Naive thymus-derived CD4-positive, alpha-beta T cell (primary cell): ENCODE results near the gene HIVEP3. TPM values are rescaled to one million over a fixed set of nuclear protein-coding genes. Genes with fewer than 3 reads are reported as not detected.

ENCODE experiments used
- ATAC-seq: fragments of 150-1000 bp; cut with Tn5 transposase; 2 replicates; pipeline ENCODE4 v1.10.0; 2021; ENCODE audit warnings: mild to moderate bottlenecking, moderate library complexity
- CTCF ChIA-PET: fragments of 350-600 bp; sonication (Branson Sonifier 250); formaldehyde crosslinking; loops from one replicate; lab custom pipeline; 2021; ENCODE audit warnings: antibody characterized with exemption; lab: Charles Lee
- POLR2A ChIA-PET: fragments of 350-600 bp; sonication (Branson Sonifier 250); formaldehyde crosslinking; loops from one replicate; lab custom pipeline; 2021; ENCODE audit warnings: antibody characterized with exemption, inconsistent platforms; lab: Charles Lee
- DNase-seq, 9 donors: peaks; one replicate each; pipeline versions ENCODE4 v3.0.0 to v3.0.0-alpha.2; 2020 to 2022; ENCODE audit warnings: mixed read lengths in 1 of 9
- H3K27ac ChIP-seq: one replicate; pipeline ENCODE4 v1.7.0; 2013; ENCODE audit warnings: mild to moderate bottlenecking, low read depth, low read length, moderate library complexity
- H3K27me3 ChIP-seq, 2 donors: one replicate each; pipeline ENCODE4 v1.7.0; 2013; ENCODE audit warnings: low read length in 2 of 2, mild to moderate bottlenecking in 2 of 2, moderate library complexity in 2 of 2; ENCODE audit not compliant: control insufficient read depth in 2 of 2, insufficient read depth in 2 of 2
- H3K36me3 ChIP-seq, 3 experiments: 1 replicate in 2 of 3; 2 replicates in 1 of 3; pipeline ENCODE4 v1.7.0; 2013; ENCODE audit warnings: low read length in 3 of 3, mild to moderate bottlenecking in 3 of 3, moderate library complexity in 1 of 3; ENCODE audit not compliant: insufficient read depth in 3 of 3, control insufficient read depth in 2 of 3
- H3K4me1 ChIP-seq, 2 donors: one replicate each; pipeline ENCODE4 v1.7.0; 2013; ENCODE audit warnings: low read length in 2 of 2, mild to moderate bottlenecking in 2 of 2, moderate library complexity in 1 of 2; ENCODE audit not compliant: control insufficient read depth in 2 of 2, insufficient read depth in 2 of 2
- H3K4me3 ChIP-seq: 2 replicates; pipeline ENCODE4 v1.7.0; 2013; ENCODE audit warnings: mild to moderate bottlenecking, low read length
- H3K9me3 ChIP-seq, 3 experiments: 1 replicate in 2 of 3; 2 replicates in 1 of 3; pipeline ENCODE4 v1.7.0; 2013; ENCODE audit warnings: low read length in 3 of 3; ENCODE audit not compliant: control insufficient read depth in 2 of 3
- H3K27ac Mint-ChIP-seq, 9 donors: one replicate each; pipeline ENCODE4 v1.8.0; 2020 to 2022; ENCODE audit warnings: mixed read lengths in 9 of 9, mild to moderate bottlenecking in 8 of 9, moderate library complexity in 5 of 9, inconsistent platforms in 2 of 9
- H3K27me3 Mint-ChIP-seq, 5 donors: one replicate each; pipeline ENCODE4 v1.8.0; 2021 to 2022; ENCODE audit warnings: mixed read lengths in 5 of 5, mild to moderate bottlenecking in 1 of 5
- H3K36me3 Mint-ChIP-seq, 5 donors: one replicate each; pipeline ENCODE4 v1.8.0; 2020 to 2022; ENCODE audit warnings: mixed read lengths in 5 of 5, mild to moderate bottlenecking in 3 of 5, inconsistent platforms in 1 of 5
- H3K4me1 Mint-ChIP-seq, 7 donors: one replicate each; pipeline ENCODE4 v1.8.0; 2020 to 2022; ENCODE audit warnings: mixed read lengths in 7 of 7, mild to moderate bottlenecking in 3 of 7, inconsistent platforms in 1 of 7
- H3K4me3 Mint-ChIP-seq, 10 donors: one replicate each; pipeline ENCODE4 v1.8.0; 2020 to 2022; ENCODE audit warnings: mild to moderate bottlenecking in 10 of 10, mixed read lengths in 10 of 10, moderate library complexity in 6 of 10, inconsistent platforms in 2 of 10
- H3K9me3 Mint-ChIP-seq, 11 donors: one replicate each; pipeline ENCODE4 v1.8.0; 2020 to 2022; ENCODE audit warnings: mixed read lengths in 11 of 11, mild to moderate bottlenecking in 4 of 11, inconsistent platforms in 1 of 11, moderate library complexity in 1 of 11
- intact Hi-C, 2 donors: fragments of 100-400 bp; cut with micrococcal nuclease; formaldehyde crosslinking; loops; one replicate each; pipeline ENCODE4 v1.15.1; 2023
- polyA plus RNA-seq, 2 donors: library from polyadenylated mRNA; unstranded; fragments of 300-500 nt; fragmentation: Illumina TruSeq; gene quantifications; one replicate each; pipeline ENCODE4 v1.2.3, GENCODE V29; 2021
- total RNA-seq, 6 experiments: library from RNA in 5 of 6; stranded (reverse) in 5 of 6; gene quantifications; 1 replicate in 5 of 6; 2 replicates in 1 of 6; pipeline ENCODE4 v1.2.3 and lab custom pipeline; 2021 to 2026

The HIVEP3 gene
- total and polyA plus RNA-seq, 7 experiments from 2014 or later: 4.3 to 19.1 (median 7.0) TPM

GRCh38 chr1:41652384-41653265, 266.1 kb downstream of the HIVEP3 start:
- intact Hi-C loops: no loop called here
- no peak for DNase-seq
- Histone ChIP-seq H3K27me3 (no peaks in the 10 kb centered on the region), H3K9me3 (no peaks in the 10 kb centered on the region), H3K36me3 (no peaks in the 10 kb centered on the region), H3K4me3 (no peak overlapping the region), H3K4me1 (peaks cover 10 to 11% of the 10 kb centered on the region in 2 donors), H3K27ac (no peak overlapping the region)
- Mint-ChIP-seq H3K4me3 (peak overlapping the region in 1 of 10 donors; percentile 51), H3K36me3 (peaks cover 0 to 13% (median 0%) of the 10 kb centered on the region in 5 donors), H3K9me3 (no peaks in the 10 kb centered on the region), H3K4me1 (peaks cover 31 to 74% (median 52%) of the 10 kb centered on the region in 7 donors), H3K27me3 (no peaks in the 10 kb centered on the region), H3K27ac (peak overlapping the region in 2 of 9 donors; percentile 27 to 28)
- POLR2A ChIA-PET: interaction anchor here (0.9 kb wide), 1 partner anchor 9 kb away, joined by 3 read pairs; no protein-coding TSS in a partner anchor
- CTCF ChIA-PET: interaction anchor here (1.2 kb wide), 1 partner anchor 10 kb away, joined by 3 read pairs; no protein-coding TSS in a partner anchor
- ATAC-seq: no peak

GRCh38 chr1:41650028-41650880, 268.5 kb downstream of the HIVEP3 start:
- Mint-ChIP-seq H3K27ac (peak overlapping the region in 5 of 9 donors; percentile 18 to 88 (median 50)), H3K4me3 (peak overlapping the region in 4 of 10 donors; percentile 26 to 50 (median 35)), H3K4me1 (peaks cover 17 to 66% (median 30%) of the 10 kb centered on the region in 7 donors), H3K27me3 (no peaks in the 10 kb centered on the region), H3K9me3 (no peaks in the 10 kb centered on the region), H3K36me3 (peaks cover 0 to 9% (median 0%) of the 10 kb centered on the region in 5 donors)
- ChIA-PET POLR2A (interaction anchor here (1.1 kb wide), 1 partner anchor 23 kb away, joined by 3 read pairs; no protein-coding TSS in a partner anchor), CTCF (no interaction called here)
- no peaks in the 10 kb centered on the region for H3K27me3 ChIP-seq
- ATAC-seq: peak; percentile 41
- H3K4me3 ChIP-seq: no peak overlapping the region
- no peak overlapping the region for H3K27ac ChIP-seq
- H3K36me3 ChIP-seq: no peaks in the 10 kb centered on the region
- intact Hi-C loops: no loop called here
- H3K4me1 ChIP-seq: peaks cover 3 to 10% of the 10 kb centered on the region in 2 donors
- H3K9me3 ChIP-seq: no peaks in the 10 kb centered on the region
- no peak for DNase-seq

GRCh38 chr1:41649396-41650027, 269.2 kb downstream of the HIVEP3 start:
- H3K4me3 ChIP-seq: no peak overlapping the region
- H3K4me3 Mint-ChIP-seq: peak overlapping the region in 4 of 10 donors; percentile 6 to 42 (median 37)
- peaks cover 0 to 9% (median 0%) of the 10 kb centered on the region in 5 donors for H3K36me3 Mint-ChIP-seq
- no peaks in the 10 kb centered on the region for H3K27me3 ChIP-seq
- no peaks in the 10 kb centered on the region for H3K9me3 Mint-ChIP-seq
- H3K27ac Mint-ChIP-seq: peak overlapping the region in 4 of 9 donors; percentile 18 to 65 (median 39)
- H3K4me1 ChIP-seq: peaks cover 3 to 10% of the 10 kb centered on the region in 2 donors
- peaks cover 17 to 65% (median 28%) of the 10 kb centered on the region in 7 donors for H3K4me1 Mint-ChIP-seq
- no peaks in the 10 kb centered on the region for H3K36me3 ChIP-seq
- DNase-seq (no peak), ATAC-seq (no peak)
- intact Hi-C loops: loop anchor here in 1 of 2 donors (1.0 kb wide), 1 partner anchor 25 kb away; no protein-coding TSS in a partner anchor
- ChIA-PET CTCF (no interaction called here), POLR2A (no interaction called here)
- H3K9me3 ChIP-seq: no peaks in the 10 kb centered on the region
- H3K27me3 Mint-ChIP-seq: no peaks in the 10 kb centered on the region
- H3K27ac ChIP-seq: no peak overlapping the region

- intact Hi-C loops: loop anchor here in 1 of 2 donors (1.0 kb wide), 1 partner anchor 25 kb away; no protein-coding TSS in a partner anchor
- POLR2A ChIA-PET: no interaction called here
- H3K4me3 ChIP-seq: no peak overlapping the region
- no peaks in the 10 kb centered on the region for H3K27me3 ChIP-seq
- no peak overlapping the region for H3K27ac Mint-ChIP-seq
- CTCF ChIA-PET: no interaction called here
- no peaks in the 10 kb centered on the region for H3K36me3 ChIP-seq
- H3K36me3 Mint-ChIP-seq: peaks cover 0 to 9% (median 0%) of the 10 kb centered on the region in 5 donors
- no peak overlapping the region for H3K4me3 Mint-ChIP-seq
- H3K27ac ChIP-seq: no peak overlapping the region
- no peaks in the 10 kb centered on the region for H3K9me3 ChIP-seq
- H3K4me1 Mint-ChIP-seq: peaks cover 17 to 60% (median 25%) of the 10 kb centered on the region in 7 donors
- no peaks in the 10 kb centered on the region for H3K27me3 Mint-ChIP-seq
- H3K9me3 Mint-ChIP-seq: no peaks in the 10 kb centered on the region
- DNase-seq: no peak
- no peak for ATAC-seq
- peaks cover 3 to 10% of the 10 kb centered on the region in 2 donors for H3K4me1 ChIP-seq
Observed at GRCh38 chr1:41648844-41649243, 269.9 kb downstream of the HIVEP3 start.

GRCh38 chr1:41648230-41648629, 270.5 kb downstream of the HIVEP3 start:
- Mint-ChIP-seq H3K27me3 (no peaks in the 10 kb centered on the region), H3K9me3 (no peaks in the 10 kb centered on the region), H3K36me3 (peaks cover 0 to 9% (median 0%) of the 10 kb centered on the region in 5 donors), H3K4me1 (peaks cover 17 to 56% (median 22%) of the 10 kb centered on the region in 7 donors), H3K4me3 (no peak overlapping the region), H3K27ac (no peak overlapping the region)
- no peak overlapping the region for H3K27ac ChIP-seq
- peaks cover 3 to 10% of the 10 kb centered on the region in 2 donors for H3K4me1 ChIP-seq
- intact Hi-C loops: no loop called here
- DNase-seq: no peak
- ChIA-PET POLR2A (no interaction called here), CTCF (no interaction called here)
- H3K4me3 ChIP-seq: no peak overlapping the region
- H3K9me3 ChIP-seq: no peaks in the 10 kb centered on the region
- no peaks in the 10 kb centered on the region for H3K36me3 ChIP-seq
- no peaks in the 10 kb centered on the region for H3K27me3 ChIP-seq
- no peak for ATAC-seq
